Common myeloid progenitor, CD34-positive (primary cell): ENCODE measurements around the gene STAT6.

Experiments used
- CTCF ChIA-PET: fragments of 350-600 bp; sonication (Branson Sonifier 250); formaldehyde crosslinking; loops from one replicate; lab custom pipeline; 2021; ENCODE audit warnings: antibody characterized with exemption; lab: Charles Lee
- POLR2A ChIA-PET: fragments of 350-600 bp; sonication (Branson Sonifier 250); formaldehyde crosslinking; loops from one replicate; lab custom pipeline; 2021; ENCODE audit warnings: antibody characterized with exemption; lab: Charles Lee
- DNase-seq, 3 donors: peaks; one replicate each; pipeline versions ENCODE4 v3.0.0 to v3.0.0-alpha.2; 2013
- H3K27ac ChIP-seq, 2 experiments: 1 replicate in 1 of 2; 2 replicates in 1 of 2; pipeline ENCODE4 v1.7.0; 2013; ENCODE audit warnings: inconsistent platforms in 2 of 2, low read length in 2 of 2, mild to moderate bottlenecking in 2 of 2, low read depth in 1 of 2, moderate library complexity in 1 of 2; ENCODE audit not compliant: severe bottlenecking in 2 of 2, insufficient read depth in 1 of 2, poor library complexity in 1 of 2
- H3K27me3 ChIP-seq, 5 experiments: replicated peaks in 2 of 5; 1 replicate in 3 of 5; 2 replicates in 2 of 5; pipeline versions ENCODE4 v1.6.1 to v1.7.0; 2013; ENCODE audit warnings: low read length in 4 of 5, mild to moderate bottlenecking in 2 of 5, moderate library complexity in 2 of 5, inconsistent platforms in 1 of 5; ENCODE audit not compliant: insufficient read depth in 5 of 5, control insufficient read depth in 4 of 5
- H3K36me3 ChIP-seq, 4 experiments: 1 replicate in 2 of 4; 2 replicates in 2 of 4; pipeline versions ENCODE4 v1.6.1 to v1.7.0; 2013; ENCODE audit warnings: low read length in 3 of 4, control low read depth in 1 of 4, mild to moderate bottlenecking in 1 of 4; ENCODE audit not compliant: control insufficient read depth in 4 of 4, insufficient read depth in 4 of 4
- H3K4me1 ChIP-seq, 4 experiments: 1 replicate in 3 of 4; 2 replicates in 1 of 4; pipeline versions ENCODE4 v1.6.1 to v1.7.1; 2013; ENCODE audit warnings: low read length in 3 of 4, mild to moderate bottlenecking in 3 of 4, control low read depth in 1 of 4, inconsistent platforms in 1 of 4, moderate library complexity in 1 of 4; ENCODE audit not compliant: control insufficient read depth in 4 of 4, insufficient read depth in 4 of 4; ENCODE audit errors: control extremely low read depth in 1 of 4
- H3K4me3 ChIP-seq, 7 experiments: 1 replicate in 4 of 7; 2 replicates in 3 of 7; pipeline versions ENCODE4 v1.5.1 to v1.7.0; 2013; ENCODE audit warnings: mild to moderate bottlenecking in 7 of 7, low read length in 6 of 7, moderate library complexity in 6 of 7, inconsistent platforms in 2 of 7, low read depth in 2 of 7, control low read depth in 1 of 7; ENCODE audit not compliant: insufficient read depth in 4 of 7, control insufficient read depth in 1 of 7; ENCODE audit errors: extremely low read depth in 1 of 7
- H3K9me3 ChIP-seq, 5 experiments: 1 replicate in 4 of 5; 2 replicates in 1 of 5; pipeline versions ENCODE4 v1.6.1 to v1.7.1; 2013; ENCODE audit warnings: low read length in 4 of 5, mild to moderate bottlenecking in 2 of 5, inconsistent platforms in 1 of 5, low read depth in 1 of 5, moderate library complexity in 1 of 5; ENCODE audit not compliant: control insufficient read depth in 4 of 5, insufficient read depth in 2 of 5; ENCODE audit errors: control extremely low read depth in 1 of 5
- WGBS: methylation state at CpG from one replicate; pipeline ENCODE4 v1.1.5; 2013; ENCODE audit not compliant: insufficient coverage; 5-methylcytosine and 5-hydroxymethylcytosine counted together

Gene STAT6

GRCh38 chr12:57151741-57152630, 40.8 kb upstream of the STAT6 start:
- WGBS = 94% methylated on average over 17 of the region's 17 CpGs
- DNase-seq = no peak
- no peaks in the 10 kb centered on the region for H3K27me3 ChIP-seq
- no peak overlapping the region for H3K27ac ChIP-seq
- no peak overlapping the region for H3K4me3 ChIP-seq
- H3K36me3 ChIP-seq = no peaks in the 10 kb centered on the region
- ChIA-PET CTCF (interaction anchor here (1.0 kb wide), 1 partner anchor 22 kb away, joined by 3 read pairs; no protein-coding TSS in a partner anchor), POLR2A (no interaction called here)
- no peaks in the 10 kb centered on the region for H3K9me3 ChIP-seq
- peaks cover 2 to 55% (median 19%) of the 10 kb centered on the region in 4 experiments for H3K4me1 ChIP-seq

- Histone ChIP-seq H3K4me1 (peaks cover 2 to 53% (median 14%) of the 10 kb centered on the region in 4 experiments), H3K27me3 (no peaks in the 10 kb centered on the region), H3K36me3 (no peaks in the 10 kb centered on the region), H3K27ac (no peak overlapping the region), H3K9me3 (no peaks in the 10 kb centered on the region), H3K4me3 (no peak overlapping the region)
- DNase-seq = no peak
- ChIA-PET POLR2A (no interaction called here), CTCF (interaction anchor here (1.1 to 2.9 kb wide), 5 partner anchors 10 to 29 kb away, joined by 3 to 13 read pairs (median 5); no protein-coding TSS in a partner anchor)
- 94% methylated on average over 5 of the region's 6 CpGs for WGBS
These were observed 39.3 kb upstream of the STAT6 start for GRCh38 chr12:57150400-57151000.

GRCh38 chr12:57149245-57149900, 38.2 kb upstream of the STAT6 start:
- ChIA-PET POLR2A (interaction anchor here (0.7 kb wide), 1 partner anchor 24 kb away, joined by 4 read pairs; no protein-coding TSS in a partner anchor), CTCF (interaction anchor here (1.1 to 3.1 kb wide), 6 partner anchors 11 to 26 kb away, joined by 3 to 13 read pairs (median 6); no protein-coding TSS in a partner anchor)
- Histone ChIP-seq H3K27me3 (no peaks in the 10 kb centered on the region), H3K4me3 (no peak overlapping the region), H3K4me1 (peaks cover 0 to 44% (median 14%) of the 10 kb centered on the region in 4 experiments), H3K36me3 (no peaks in the 10 kb centered on the region), H3K27ac (no peak overlapping the region), H3K9me3 (no peaks in the 10 kb centered on the region)
- DNase-seq = no peak
- WGBS = 98% methylated on average over 12 of the region's 13 CpGs

GRCh38 chr12:57148469-57149244, 37.5 kb upstream of the STAT6 start:
- 100% methylated on average over 1 of the region's 4 CpGs for WGBS
- no peaks in the 10 kb centered on the region for H3K27me3 ChIP-seq
- H3K4me1 ChIP-seq = peaks cover 0 to 39% (median 14%) of the 10 kb centered on the region in 4 experiments
- no peaks in the 10 kb centered on the region for H3K9me3 ChIP-seq
- ChIA-PET POLR2A (interaction anchor here (0.6 to 1.0 kb wide), 2 partner anchors 19 to 49 kb away, joined by 3 read pairs; no protein-coding TSS in a partner anchor), CTCF (interaction anchor here (1.0 to 3.1 kb wide), 6 partner anchors 19 to 27 kb away, joined by 3 to 13 read pairs (median 6); no protein-coding TSS in a partner anchor)
- H3K36me3 ChIP-seq = no peaks in the 10 kb centered on the region
- no peak overlapping the region for H3K27ac ChIP-seq
- DNase-seq = no peak
- no peak overlapping the region for H3K4me3 ChIP-seq

- no peaks in the 10 kb centered on the region for H3K36me3 ChIP-seq
- peak in 2 of 3 donors; percentile 23 to 28 for DNase-seq
- ChIA-PET CTCF (interaction anchor here (1.3 to 3.1 kb wide), 8 partner anchors 11 to 34 kb away, joined by 3 to 13 read pairs (median 6); no protein-coding TSS in a partner anchor), POLR2A (interaction anchor here (0.6 kb wide), 1 partner anchor 35 kb away, joined by 3 read pairs; no protein-coding TSS in a partner anchor)
- peaks cover 0 to 41% (median 14%) of the 10 kb centered on the region in 4 experiments for H3K4me1 ChIP-seq
- H3K9me3 ChIP-seq = no peaks in the 10 kb centered on the region
- 22% methylated on average over 1 of the region's 8 CpGs for WGBS
- H3K27ac ChIP-seq = no peak within 1 kb of the TSS
- H3K4me3 ChIP-seq = no peak within 1 kb of the TSS
- no peaks in the 10 kb centered on the region for H3K27me3 ChIP-seq
These were observed 36.1 kb upstream of the STAT6 start, which contains the start of gene LRP1-AS for GRCh38 chr12:57146961-57147944. TSS of gene LRP1-AS (minus strand) at chr12:57147619.
